ENCODE measurements around the gene GSN. TPM values are rescaled to one million over a fixed set of nuclear protein-coding genes. Genes with fewer than 3 reads are reported as not detected.

The GSN gene
- polyA plus RNA-seq, 2 of the 4 experiments (the other 2 are of a cell fraction) = 33.7 to 77.2 TPM

GRCh38 chr9:121278477-121279261 is 10.7 kb downstream of the GSN start (continued):
- TF ChIP-seq NPAS2 (CRISPR knock-in tag; IDR thresholded peaks at IDR 0.05; ENCODE audit: borderline replicate concordance) (peak; percentile 98), CHD2 (IDR thresholded peaks at IDR 0.05; ENCODE audit: low read length, partially characterized antibody) (no peak), USF2 (IDR thresholded peaks at IDR 0.05) (peak; percentile 48), FOSB (CRISPR knock-in tag; IDR thresholded peaks at IDR 0.05) (no peak)

- CTCF ChIA-PET = interaction anchor here (0.7 to 9.0 kb wide), 14 partner anchors 8 to 171 kb away, joined by 3 to 72 read pairs (median 3); partner anchors contain the start of genes GSN and RAB14
- POLR2A ChIA-PET = no interaction called here
- no peak for TF ChIP-seq POLR2A (IDR thresholded peaks at IDR 0.05; ENCODE audit: low read length)
- Histone ChIP-seq H3K27ac (peak overlapping the region; percentile 21 to 83; a peak in 2 of 6 replicates), H3K4me1 (peaks cover 57% of the 10 kb centered on the region), H3K4me3 (no peak overlapping the region), H3K4me2 (no peak overlapping the region), H3K9me3 (no peaks in the 10 kb centered on the region)
- FAIRE-seq (no peak), DNase-seq (ENCODE audit: low read depth in 1 of 2, low spot score in 1 of 2) (no peak), ATAC-seq (no peak)
- WGBS (ENCODE audit: missing lambda C conversion rate) = 91% methylated on average over 11 of the region's 11 CpGs
These were observed 11.9 kb downstream of the GSN start for GRCh38 chr9:121279776-121280388.

- TF ChIP-seq MYC (IDR thresholded peaks at IDR 0.05; ENCODE audit: borderline replicate concordance, low read length) = no peak
- TF ChIP-seq FOXS1 (CRISPR knock-in tag; IDR thresholded peaks at IDR 0.05) = no peak
- no peak for TF ChIP-seq CHD2 (IDR thresholded peaks at IDR 0.05; ENCODE audit: low read length, partially characterized antibody)
- ATAC-seq (no peak), DNase-seq (ENCODE audit: low read depth in 1 of 2, low spot score in 1 of 2) (no peak), FAIRE-seq (no peak)
- WGBS (ENCODE audit: missing lambda C conversion rate) = 80% methylated on average over 11 of the region's 11 CpGs
- no peak overlapping the region for H3K4me3 ChIP-seq
- peak overlapping the region; percentile 54 for H3K4me2 ChIP-seq
- H3K27ac ChIP-seq = peak overlapping the region; percentile 74 to 92
- ChIA-PET POLR2A (interaction anchor here (1.0 kb wide), 1 partner anchor 13 kb away, joined by 3 read pairs; the partner anchor contains the start of gene GSN), CTCF (interaction anchor here (0.8 to 9.0 kb wide), 14 partner anchors 9 to 170 kb away, joined by 3 to 72 read pairs (median 3); partner anchors contain the start of genes GSN and RAB14)
- H3K9me3 ChIP-seq = no peaks in the 10 kb centered on the region
- H3K4me1 ChIP-seq = peaks cover 60% of the 10 kb centered on the region
These were observed 13.0 kb downstream of the GSN start for GRCh38 chr9:121280715-121281613.

- peak overlapping the region; percentile 54 for H3K4me2 ChIP-seq
- peaks cover 68% of the 10 kb centered on the region for H3K4me1 ChIP-seq
- H3K27ac ChIP-seq = peak overlapping the region; percentile 74 to 92
- ChIA-PET POLR2A (interaction anchor here (1.0 kb wide), 1 partner anchor 14 kb away, joined by 3 read pairs; the partner anchor contains the start of gene GSN), CTCF (interaction anchor here (0.7 to 9.0 kb wide), 9 partner anchors 13 to 117 kb away, joined by 3 to 72 read pairs (median 5); partner anchors contain the start of gene GSN)
- H3K9me3 ChIP-seq = no peaks in the 10 kb centered on the region
- 13% methylated on average over 10 of the region's 10 CpGs for WGBS (ENCODE audit: missing lambda C conversion rate)
- peak; percentile 72; the same call in 1 of the 2 replicates for TF ChIP-seq PBX3 (IDR thresholded peaks at IDR 0.05)
- TF ChIP-seq FOSL2 (IDR thresholded peaks at IDR 0.05) = peak; percentile 85; the same call in 1 of the 2 replicates
- peak; percentile 97 for TF ChIP-seq FOSL2 (CRISPR knock-in tag; IDR thresholded peaks at IDR 0.05)
- peak; percentile 44; the same call in 1 of the 2 replicates for TF ChIP-seq USF2 (IDR thresholded peaks at IDR 0.05)
- TF ChIP-seq ZNF302 (CRISPR knock-in tag; IDR thresholded peaks at IDR 0.05) = no peak
- TF ChIP-seq GATA3 (IDR thresholded peaks at IDR 0.05; ENCODE audit: borderline replicate concordance) = no peak
- TF ChIP-seq JUNB (IDR thresholded peaks at IDR 0.05) = peak; percentile 80
- peak; percentile 71 to 78 for DNase-seq (ENCODE audit: low read depth in 1 of 2, low spot score in 1 of 2)
- ATAC-seq = no peak
- no peak overlapping the region for H3K4me3 ChIP-seq
- FAIRE-seq = no peak
These were observed 13.8 kb downstream of the GSN start for GRCh38 chr9:121281614-121282276.

All from A549 (cell line).